HCT116 (cell line): ENCODE measurements around the gene SRGAP1. TPM values are rescaled to one million over a fixed set of nuclear protein-coding genes. Genes with fewer than 3 reads are reported as not detected.

ENCODE experiments used
- ATAC-seq: fragments of 200-7000 bp; cut with Tn5 transposase; 2 replicates; pipeline ENCODE4 v1.9.1; 2020; ENCODE audit warnings: mild to moderate bottlenecking, moderate library complexity
- BruUV-seq: library from RNA; stranded (reverse); fragments of 400-500 nt; replicated peaks from 2 replicates; lab custom pipeline; 2021; lab: Mats Ljungman, UMichigan
- CTCF ChIA-PET: fragments of 300-600 bp; sonication (Branson Sonifier 250); formaldehyde crosslinking; loops from one replicate; lab custom pipeline; 2021; ENCODE audit warnings: antibody characterized with exemption; lab: Charles Lee
- POLR2A ChIA-PET: fragments of 300-600, 350-600 bp; sonication (Branson Sonifier 250); formaldehyde crosslinking; loops from one replicate; lab custom pipeline; 2021; ENCODE audit warnings: antibody characterized with exemption; lab: Charles Lee
- RAD21 ChIA-PET, 2 experiments: fragments of 300-600 bp; sonication (Branson Sonifier 250); formaldehyde crosslinking; loops; one replicate each; lab custom pipeline; 2023; ENCODE audit warnings: low total read pairs in 2 of 2; ENCODE audit not compliant: uncharacterized antibody in 2 of 2, unreplicated experiment in 2 of 2, low non-redundant PET in 1 of 2; lab: Charles Lee
- DNase-seq: peaks from one replicate; pipeline ENCODE4 v3.0.0-alpha.2; 2010; ENCODE audit warnings: low read depth, low spot score
- H2AFZ ChIP-seq: fragments of 200-600 bp; shearing (Covaris generic), sonication (generic); 2 replicates; pipeline ENCODE4 v1.6.1; 2017; ENCODE audit warnings: low read depth, mixed run types, mixed read lengths, antibody characterized with exemption, low read length; ENCODE audit not compliant: poor library complexity, severe bottlenecking
- H3K27ac ChIP-seq: 2 replicates; pipeline ENCODE4 v1.5.1; 2012; ENCODE audit warnings: low read depth, low read length
- H3K27me3 ChIP-seq: fragments of 200-600 bp; sonication (generic); 2 replicates; pipeline ENCODE4 v1.6.1; 2016; ENCODE audit warnings: mixed run types, low read length, mixed read lengths; ENCODE audit not compliant: insufficient read depth
- H3K36me3 ChIP-seq, 2 experiments: fragments of 200-500 bp in 1 of 2; fragments of 200-600 bp in 1 of 2; sonication (Bioruptor generic) in 1 of 2; sonication (generic) in 1 of 2; 2 replicates each; pipeline versions ENCODE4 v1.5.1 to v1.6.1; 2014 to 2016; ENCODE audit warnings: low read length in 2 of 2, inconsistent platforms in 1 of 2, mixed read lengths in 1 of 2, mixed run types in 1 of 2; ENCODE audit not compliant: insufficient read depth in 2 of 2, control insufficient read depth in 1 of 2
- H3K4me1 ChIP-seq, 2 experiments: fragments of 200-600 bp in 1 of 2; sonication (generic) in 1 of 2; 2 replicates each; pipeline versions ENCODE4 v1.5.1 to v1.6.1; 2012 to 2017; ENCODE audit warnings: low read length in 2 of 2, inconsistent platforms in 1 of 2, mild to moderate bottlenecking in 1 of 2, mixed read lengths in 1 of 2, mixed run types in 1 of 2, moderate library complexity in 1 of 2; ENCODE audit not compliant: insufficient read depth in 2 of 2, control insufficient read depth in 1 of 2
- H3K4me2 ChIP-seq: fragments of 200-600 bp; sonication (generic); 2 replicates; pipeline ENCODE4 v1.6.1; 2017; ENCODE audit warnings: mixed run types, low read length, mixed read lengths
- H3K4me3 ChIP-seq, 2 experiments: fragments of 200-600 bp in 1 of 2; sonication (generic) in 1 of 2; replicated peaks in 1 of 2; 2 replicates each; pipeline ENCODE4 v1.5.1; 2011 to 2016; ENCODE audit warnings: low read length in 2 of 2, control low read depth in 1 of 2, low read depth in 1 of 2, mild to moderate bottlenecking in 1 of 2, mixed read lengths in 1 of 2, mixed run types in 1 of 2
- H3K79me2 ChIP-seq: fragments of 200-600 bp; sonication (generic); 2 replicates; pipeline ENCODE4 v1.6.1; 2017; ENCODE audit warnings: mild to moderate bottlenecking, mixed run types, low read length, moderate library complexity, mixed read lengths; ENCODE audit not compliant: insufficient read depth
- H3K9ac ChIP-seq: fragments of 200-600 bp; sonication (generic); 2 replicates; pipeline ENCODE4 v1.6.1; 2016; ENCODE audit warnings: low read length, mixed read lengths
- H3K9me2 ChIP-seq: fragments of 200-600 bp; sonication (generic), shearing (Covaris generic); 2 replicates; pipeline ENCODE4 v1.6.1; 2017; ENCODE audit warnings: mixed run types, mild to moderate bottlenecking, moderate library complexity; ENCODE audit not compliant: insufficient read depth
- H3K9me3 ChIP-seq, 2 experiments: fragments of 200-500 bp in 1 of 2; fragments of 200-600 bp in 1 of 2; sonication (Bioruptor generic) in 1 of 2; sonication (generic) in 1 of 2; 2 replicates each; pipeline ENCODE4 v1.6.1; 2014 to 2017; ENCODE audit warnings: low read length in 2 of 2, mixed read lengths in 2 of 2, inconsistent platforms in 1 of 2, low read depth in 1 of 2, mild to moderate bottlenecking in 1 of 2, mixed run types in 1 of 2, moderate library complexity in 1 of 2; ENCODE audit not compliant: control insufficient read depth in 1 of 2, insufficient read depth in 1 of 2
- H4K20me1 ChIP-seq: fragments of 200-600 bp; sonication (generic), shearing (Covaris generic); 2 replicates; pipeline ENCODE4 v1.6.1; 2017; ENCODE audit warnings: mixed run types, mild to moderate bottlenecking, moderate library complexity; ENCODE audit not compliant: insufficient read depth
- CBX3 ChIP-seq: IDR thresholded peaks from 2 replicates; pipeline ENCODE4 v1.6.1; 2012; ENCODE audit warnings: low read depth
- CEBPB ChIP-seq: IDR thresholded peaks from 2 replicates; pipeline ENCODE4 v1.6.1; 2012; ENCODE audit warnings: low read depth
- EGR1 ChIP-seq: IDR thresholded peaks from 2 replicates; pipeline ENCODE4 v1.6.1; 2012; ENCODE audit warnings: low read depth
- ELF1 ChIP-seq: IDR thresholded peaks from 2 replicates; pipeline ENCODE4 v1.6.1; 2012; ENCODE audit warnings: low read depth, borderline replicate concordance
- EZH2 ChIP-seq: fragments of 200-600 bp; sonication (generic); IDR thresholded peaks from 2 replicates; pipeline ENCODE4 v1.6.1; 2017; ENCODE audit warnings: antibody characterized with exemption, mixed run types
- FOSL1 ChIP-seq: IDR thresholded peaks from 2 replicates; pipeline ENCODE4 v1.6.1; 2012; ENCODE audit warnings: low read depth
- JUND ChIP-seq: IDR thresholded peaks from 2 replicates; pipeline ENCODE4 v1.6.1; 2012
- POLR2AphosphoS5 ChIP-seq: IDR thresholded peaks from 2 replicates; pipeline ENCODE4 v1.6.1; 2011; ENCODE audit warnings: mild to moderate bottlenecking, low read depth, low read length, moderate library complexity
- RAD21 ChIP-seq: IDR thresholded peaks from 2 replicates; pipeline ENCODE4 v1.6.1; 2012; ENCODE audit warnings: low read depth, mild to moderate bottlenecking
- REST ChIP-seq: IDR thresholded peaks from 2 replicates; pipeline ENCODE4 v1.6.1; 2012; ENCODE audit warnings: low read depth
- SP1 ChIP-seq: IDR thresholded peaks from 2 replicates; pipeline ENCODE4 v1.6.1; 2012; ENCODE audit warnings: low read depth
- SRF ChIP-seq: IDR thresholded peaks from 2 replicates; pipeline ENCODE4 v1.6.1; 2012; ENCODE audit warnings: low read depth
- TCF7L2 ChIP-seq: IDR thresholded peaks from 2 replicates; pipeline ENCODE4 v1.7.0; 2011; ENCODE audit warnings: borderline replicate concordance, inconsistent platforms; ENCODE audit not compliant: insufficient read depth, insufficient read length; ENCODE audit errors: extremely low read depth
- YY1 ChIP-seq: IDR thresholded peaks from 2 replicates; pipeline ENCODE4 v1.6.1; 2011; ENCODE audit warnings: low read length, low read depth, moderate library complexity, mild to moderate bottlenecking; ENCODE audit not compliant: insufficient replicate concordance; ENCODE audit errors: extremely low read depth
- ZBTB33 ChIP-seq: IDR thresholded peaks from 2 replicates; pipeline ENCODE4 v1.6.1; 2011; ENCODE audit warnings: mild to moderate bottlenecking, low read length, moderate library complexity; ENCODE audit not compliant: insufficient replicate concordance; ENCODE audit errors: extremely low read depth
- ZFX ChIP-seq: fragments of 450-650 bp; IDR thresholded peaks from 2 replicates; pipeline ENCODE4 v1.6.1; 2017
- ZNF274 ChIP-seq: fragments of 200-500 bp; sonication (Bioruptor generic); IDR thresholded peaks from 2 replicates; pipeline ENCODE4 v1.6.1; 2014; ENCODE audit warnings: mild to moderate bottlenecking, low read depth, low read length, inconsistent platforms
- intact Hi-C: fragments of 100-400 bp; cut with micrococcal nuclease; formaldehyde crosslinking; loops from 2 replicates; pipeline ENCODE4 v1.10.0; 2022
- total RNA-seq: library from RNA; stranded (reverse); gene quantifications from one replicate; pipeline ENCODE4 v1.2.1, GENCODE V29; 2021; ENCODE audit not compliant: unreplicated experiment
- TF ChIP-seq, protein P1 (sequence below): IDR thresholded peaks from 2 replicates; pipeline ENCODE4 v1.6.1; 2012
- TF ChIP-seq, protein P2 (sequence below), 3 experiments: fragments of 200-600 bp in 1 of 3; sonication (generic) in 1 of 3; IDR thresholded peaks in 2 of 3; conservative IDR thresholded peaks in 1 of 3; 2 replicates each; pipeline ENCODE4 v1.5.1; 2012 to 2017; ENCODE audit warnings: low read depth in 2 of 3, low read length in 2 of 3, antibody characterized with exemption in 1 of 3, borderline replicate concordance in 1 of 3, control low read depth in 1 of 3, mild to moderate bottlenecking in 1 of 3, mixed read lengths in 1 of 3, mixed run types in 1 of 3, moderate library complexity in 1 of 3; ENCODE audit not compliant: insufficient read depth in 1 of 3

SRGAP1 gene
- total RNA-seq, 1 experiment from 2014 or later: 16.6 TPM

- TF ChIP-seq CBX3 (no peak), ZBTB33 (no peak), JUND (no peak), ZNF274 (no peak), SRF (no peak), ZFX (no peak), FOSL1 (no peak), EGR1 (no peak), RAD21 (no peak), REST (no peak), SP1 (no peak), YY1 (no peak), POLR2AphosphoS5 (no peak), TCF7L2 (no peak), ELF1 (no peak), EZH2 (no peak), CEBPB (no peak)
- TF ChIP-seq, protein P1, sequence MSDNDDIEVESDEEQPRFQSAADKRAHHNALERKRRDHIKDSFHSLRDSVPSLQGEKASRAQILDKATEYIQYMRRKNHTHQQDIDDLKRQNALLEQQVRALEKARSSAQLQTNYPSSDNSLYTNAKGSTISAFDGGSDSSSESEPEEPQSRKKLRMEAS: no peak
- TF ChIP-seq, protein P2, sequence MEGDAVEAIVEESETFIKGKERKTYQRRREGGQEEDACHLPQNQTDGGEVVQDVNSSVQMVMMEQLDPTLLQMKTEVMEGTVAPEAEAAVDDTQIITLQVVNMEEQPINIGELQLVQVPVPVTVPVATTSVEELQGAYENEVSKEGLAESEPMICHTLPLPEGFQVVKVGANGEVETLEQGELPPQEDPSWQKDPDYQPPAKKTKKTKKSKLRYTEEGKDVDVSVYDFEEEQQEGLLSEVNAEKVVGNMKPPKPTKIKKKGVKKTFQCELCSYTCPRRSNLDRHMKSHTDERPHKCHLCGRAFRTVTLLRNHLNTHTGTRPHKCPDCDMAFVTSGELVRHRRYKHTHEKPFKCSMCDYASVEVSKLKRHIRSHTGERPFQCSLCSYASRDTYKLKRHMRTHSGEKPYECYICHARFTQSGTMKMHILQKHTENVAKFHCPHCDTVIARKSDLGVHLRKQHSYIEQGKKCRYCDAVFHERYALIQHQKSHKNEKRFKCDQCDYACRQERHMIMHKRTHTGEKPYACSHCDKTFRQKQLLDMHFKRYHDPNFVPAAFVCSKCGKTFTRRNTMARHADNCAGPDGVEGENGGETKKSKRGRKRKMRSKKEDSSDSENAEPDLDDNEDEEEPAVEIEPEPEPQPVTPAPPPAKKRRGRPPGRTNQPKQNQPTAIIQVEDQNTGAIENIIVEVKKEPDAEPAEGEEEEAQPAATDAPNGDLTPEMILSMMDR (IDR thresholded peaks at IDR 0.05 in 2 of 3, conservative IDR thresholded peaks at IDR 0.05 in 1 of 3; ENCODE audit: borderline replicate concordance in 1 of 3, insufficient read depth in 1 of 3, low read depth in 2 of 3, low read length in 2 of 3): no peak
- ATAC-seq: no peak
- Histone ChIP-seq H4K20me1 (no peaks in the 10 kb centered on the region), H3K36me3 (no peaks in the 10 kb centered on the region), H3K4me1 (no peaks in the 10 kb centered on the region), H2AFZ (no peak overlapping the region), H3K27ac (no peak overlapping the region), H3K27me3 (no peaks in the 10 kb centered on the region), H3K9me2 (no peaks in the 10 kb centered on the region), H3K9ac (no peak overlapping the region), H3K79me2 (no peaks in the 10 kb centered on the region), H3K4me3 (no peak overlapping the region), H3K9me3 (0 out of 4 replicates have a peak, but pooled peaks cover 0 to 3% of the 10 kb centered on the region in 2 experiments), H3K4me2 (no peak overlapping the region)
- no TSS peak for BruUV-seq
- ChIA-PET CTCF (no interaction called here), POLR2A (no interaction called here), RAD21 (no interaction called here)
- intact Hi-C loops: loop anchor here (5.0 to 10.0 kb wide), 3 partner anchors 558 to 926 kb away; partner anchors contain the start of gene GNS
- no peak for DNase-seq
Measured at GRCh38 chr12:63828867-63829266, 15.6 kb upstream of the SRGAP1 start.
